GM12874 (cell line): Measurements from ENCODE around the gene IYD.

Experiments
- TF ChIP-seq, protein P1 (sequence below): IDR thresholded peaks from 2 replicates; pipeline ENCODE4 v1.5.1; 2011; ENCODE audit warnings: low read depth, mild to moderate bottlenecking, control low read depth, low read length, moderate library complexity; ENCODE audit not compliant: insufficient read depth

IYD gene

GRCh38 chr6:150369408-150369807 lies 596 bp downstream of the IYD start:
- TF ChIP-seq, protein P1, sequence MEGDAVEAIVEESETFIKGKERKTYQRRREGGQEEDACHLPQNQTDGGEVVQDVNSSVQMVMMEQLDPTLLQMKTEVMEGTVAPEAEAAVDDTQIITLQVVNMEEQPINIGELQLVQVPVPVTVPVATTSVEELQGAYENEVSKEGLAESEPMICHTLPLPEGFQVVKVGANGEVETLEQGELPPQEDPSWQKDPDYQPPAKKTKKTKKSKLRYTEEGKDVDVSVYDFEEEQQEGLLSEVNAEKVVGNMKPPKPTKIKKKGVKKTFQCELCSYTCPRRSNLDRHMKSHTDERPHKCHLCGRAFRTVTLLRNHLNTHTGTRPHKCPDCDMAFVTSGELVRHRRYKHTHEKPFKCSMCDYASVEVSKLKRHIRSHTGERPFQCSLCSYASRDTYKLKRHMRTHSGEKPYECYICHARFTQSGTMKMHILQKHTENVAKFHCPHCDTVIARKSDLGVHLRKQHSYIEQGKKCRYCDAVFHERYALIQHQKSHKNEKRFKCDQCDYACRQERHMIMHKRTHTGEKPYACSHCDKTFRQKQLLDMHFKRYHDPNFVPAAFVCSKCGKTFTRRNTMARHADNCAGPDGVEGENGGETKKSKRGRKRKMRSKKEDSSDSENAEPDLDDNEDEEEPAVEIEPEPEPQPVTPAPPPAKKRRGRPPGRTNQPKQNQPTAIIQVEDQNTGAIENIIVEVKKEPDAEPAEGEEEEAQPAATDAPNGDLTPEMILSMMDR = no peak

- TF ChIP-seq, protein P1 = no peak
Measured at GRCh38 chr6:150370112-150370511, 1.3 kb downstream of the IYD start.

DNA sequence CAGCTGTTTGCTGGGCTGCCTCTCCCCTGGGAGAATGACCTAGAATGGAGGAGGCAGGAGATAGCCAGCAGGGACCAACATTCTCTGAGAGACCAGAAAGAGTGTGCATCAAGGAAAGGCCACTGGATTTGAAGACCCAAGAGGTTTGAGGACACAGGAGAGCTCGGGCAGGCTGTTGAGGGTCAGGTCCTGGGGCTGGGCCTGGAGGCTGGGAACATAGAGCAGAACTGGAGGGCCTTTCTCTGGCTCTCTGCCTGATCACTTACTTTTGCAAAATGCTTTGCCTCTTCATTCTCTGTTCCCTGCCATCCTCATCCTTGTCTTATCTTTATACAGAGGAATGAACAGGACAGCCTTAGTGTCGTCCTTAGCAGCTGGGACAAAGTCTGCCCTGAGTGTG lies 2.5 kb downstream of the IYD start:
- TF ChIP-seq, protein P1 = no peak

GRCh38 chr6:150372051-150372450 lies 3.2 kb downstream of the IYD start:
- TF ChIP-seq, protein P1 = no peak

- TF ChIP-seq, protein P1 = no peak
Measured at GRCh38 chr6:150373260-150373701, 4.5 kb downstream of the IYD start.

DNA sequence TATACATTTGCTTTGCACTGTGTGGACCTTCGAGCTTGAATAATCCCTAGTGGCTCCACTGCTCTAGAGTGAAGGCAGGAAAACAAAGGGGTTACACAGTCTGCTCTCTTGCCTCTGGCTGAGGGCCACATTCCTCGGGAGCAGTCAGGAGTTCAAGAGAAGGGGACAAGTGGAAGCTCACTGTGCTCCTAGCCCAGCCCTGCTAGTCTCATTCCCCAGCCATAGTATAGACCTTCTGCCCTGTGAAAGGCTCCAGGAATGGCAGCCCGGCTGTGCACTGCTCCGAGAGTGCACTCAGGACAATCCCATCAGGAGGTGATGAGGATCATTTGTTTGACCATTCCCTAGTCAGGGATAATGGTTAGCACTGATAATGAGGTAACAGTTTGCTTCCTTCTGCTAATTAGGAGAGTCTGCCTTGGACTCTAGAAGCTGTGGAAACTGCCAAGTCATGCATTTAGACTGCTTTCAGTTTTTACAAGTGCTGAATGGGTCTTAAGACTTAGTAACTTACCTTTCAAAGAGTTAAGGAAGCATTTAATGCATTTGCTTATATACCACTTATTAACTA lies 8.5 kb downstream of the IYD start:
- TF ChIP-seq, protein P1 = no peak

DNA sequence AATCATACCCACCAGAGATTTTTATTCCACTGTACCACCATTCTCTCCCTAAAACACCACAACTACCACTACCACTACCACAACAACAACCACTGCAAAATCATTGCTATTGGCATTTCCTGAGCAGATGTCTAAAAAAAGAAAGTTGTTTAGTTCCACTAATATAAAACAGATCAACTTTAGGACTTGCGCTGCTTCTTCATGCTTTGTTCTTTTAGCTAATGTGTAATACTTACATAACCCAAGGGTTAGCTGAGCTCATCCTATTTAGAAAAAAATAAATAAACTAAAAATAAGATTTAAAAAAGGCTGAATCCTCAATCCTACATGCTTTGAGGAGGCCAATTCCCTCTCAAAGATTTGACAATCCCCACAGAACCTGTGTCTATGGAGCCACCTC lies 11.4 kb downstream of the IYD start:
- TF ChIP-seq, protein P1 = no peak

DNA sequence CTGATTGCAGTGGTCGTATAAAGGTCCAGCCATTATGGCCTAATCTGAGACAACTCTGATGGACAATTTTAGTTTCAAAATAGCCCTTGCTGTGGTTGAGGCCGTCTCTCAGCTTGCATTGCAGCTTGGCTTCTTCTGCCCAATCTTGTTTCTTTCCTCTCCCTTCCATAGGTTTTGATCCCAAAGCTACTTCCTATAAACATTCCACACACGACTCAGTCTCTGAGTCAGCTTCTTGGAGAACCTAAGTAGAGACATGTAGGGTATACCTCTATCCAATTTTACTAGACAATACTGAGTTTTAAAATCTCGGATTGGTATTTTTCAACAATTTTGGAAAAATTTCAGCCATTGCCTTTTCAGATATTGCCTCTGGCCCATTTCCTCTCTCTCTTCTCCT lies 13.4 kb downstream of the IYD start:
- TF ChIP-seq, protein P1 = no peak
